ENCODE data around the gene TMEM255B. TPM values are rescaled to one million over a fixed set of nuclear protein-coding genes. Genes with fewer than 3 reads are reported as not detected.

TMEM255B gene
- total and polyA plus RNA-seq, 2 of the 4 experiments (the other 2 are of a cell fraction) = 0.36 to 0.94 TPM

DNA sequence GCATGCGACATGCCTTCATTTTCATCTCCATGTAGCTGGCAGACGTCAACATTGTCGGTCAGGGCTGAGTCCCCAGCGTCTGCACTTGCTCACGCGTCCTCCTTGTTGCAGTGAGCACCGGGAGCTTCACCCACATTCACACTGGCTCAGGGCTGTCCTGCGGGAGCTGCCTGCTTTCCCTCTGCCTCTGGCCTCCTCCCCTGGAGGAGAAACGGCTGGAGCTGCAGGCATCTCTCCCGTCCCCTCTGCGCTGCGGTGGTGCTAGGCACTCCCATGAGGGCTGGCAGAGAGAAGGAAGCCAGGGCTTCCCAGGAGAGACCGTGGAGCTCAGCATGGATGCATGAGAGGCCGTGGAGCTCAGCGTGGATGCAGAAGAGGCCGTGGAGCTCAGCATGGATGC, 18.4 kb upstream of the TMEM255B start:
- Histone ChIP-seq H4K5ac (ENCODE audit: low read depth, low read length) (no peak overlapping the region), H3K18ac (ENCODE audit: low read depth, low read length) (no peak overlapping the region), H3K36me3 (ENCODE audit: control insufficient read depth, insufficient read depth, low read length) (no peaks in the 10 kb centered on the region), H3K56ac (ENCODE audit: extremely low read depth, insufficient read depth, low read length) (no peak overlapping the region), H4K20me1 (ENCODE audit: insufficient read depth, low read length) (no peaks in the 10 kb centered on the region), H3K9me3 (ENCODE audit: control insufficient read depth, insufficient read depth, low read length) (no peaks in the 10 kb centered on the region), H2BK120ac (ENCODE audit: low read depth, low read length) (no peak overlapping the region), H2AK9ac (replicated peaks; ENCODE audit: low read depth, low read length, poor library complexity) (peak overlapping the region; percentile 37), H2BK20ac (ENCODE audit: low read depth, low read length) (no peak overlapping the region), H2AFZ (replicated peaks; ENCODE audit: low read length, poor library complexity) (no peak overlapping the region), H2AK5ac (ENCODE audit: low read depth, low read length) (no peak overlapping the region), H3K27me3 (ENCODE audit: control insufficient read depth, insufficient read depth, low read length) (peaks cover 27% of the 10 kb centered on the region), H2BK15ac (ENCODE audit: low read depth, low read length) (no peak overlapping the region), H3K9ac (ENCODE audit: low read depth, low read length) (no peak overlapping the region), H3K27ac (ENCODE audit: insufficient read depth, low read length) (no peak overlapping the region), H4K91ac (ENCODE audit: insufficient read depth, low read depth, low read length) (no peak overlapping the region), H2BK5ac (ENCODE audit: low read depth, low read length, poor library complexity, severe bottlenecking) (no peak overlapping the region), H3K23ac (ENCODE audit: low read depth, low read length) (no peak overlapping the region), H3K4me3 (ENCODE audit: insufficient read depth, low read depth, low read length) (no peak overlapping the region), H3K9me1 (ENCODE audit: insufficient read depth, low read length) (no peaks in the 10 kb centered on the region), H4K8ac (ENCODE audit: low read depth in 2 of 2, low read length in 2 of 2) (no peak overlapping the region), H3K4me2 (ENCODE audit: low read depth, low read length) (no peak overlapping the region), H3K79me1 (ENCODE audit: low read depth in 1 of 2, low read length in 2 of 2) (no peaks in the 10 kb centered on the region), H3K4me1 (ENCODE audit: control insufficient read depth, insufficient read depth, low read length) (peaks cover 4% of the 10 kb centered on the region; the same call in 1 of the 2 replicates), H3K4ac (ENCODE audit: low read depth, low read length) (no peak overlapping the region), H3K14ac (replicated peaks; ENCODE audit: low read depth, low read length) (no peak overlapping the region)
- in situ Hi-C loops (cut with MboI; ENCODE audit: low sequenced_read_pairs) (no loop called here), intact Hi-C loops (cut with micrococcal nuclease) (no loop called here), dilution Hi-C loops (cut with HindIII; ENCODE audit: low sequenced_read_pairs, unreplicated experiment) (no loop called here)
- POLR2A ChIA-PET (ENCODE audit: unreplicated experiment) = no interaction called here
- no peak for DNase-seq
- 89% methylated on average over 3 of the region's 16 CpGs; no CpG with 5 or more reads in 1 of the 2 experiments for WGBS, 2 experiments (ENCODE audit: extremely low coverage in 2 of 2, insufficient read length in 1 of 2)
- CTCF ChIA-PET = interaction anchor here (1.3 kb wide), 1 partner anchor 11 kb away, joined by 3 read pairs; no protein-coding TSS in a partner anchor
- no peak for ATAC-seq (ENCODE audit: low read depth)
- BruUV-seq (replicated peaks) = no TSS peak
- TF ChIP-seq, protein P1, sequence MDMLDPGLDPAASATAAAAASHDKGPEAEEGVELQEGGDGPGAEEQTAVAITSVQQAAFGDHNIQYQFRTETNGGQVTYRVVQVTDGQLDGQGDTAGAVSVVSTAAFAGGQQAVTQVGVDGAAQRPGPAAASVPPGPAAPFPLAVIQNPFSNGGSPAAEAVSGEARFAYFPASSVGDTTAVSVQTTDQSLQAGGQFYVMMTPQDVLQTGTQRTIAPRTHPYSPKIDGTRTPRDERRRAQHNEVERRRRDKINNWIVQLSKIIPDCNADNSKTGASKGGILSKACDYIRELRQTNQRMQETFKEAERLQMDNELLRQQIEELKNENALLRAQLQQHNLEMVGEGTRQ (IDR thresholded peaks at IDR 0.05; ENCODE audit: low read depth, low read length) = no peak
- TF ChIP-seq BHLHE40 (IDR thresholded peaks at IDR 0.05; ENCODE audit: low read depth, low read length) (no peak), RFX5 (IDR thresholded peaks at IDR 0.05; ENCODE audit: low read depth, low read length) (no peak), FOS (IDR thresholded peaks at IDR 0.05; ENCODE audit: low read depth, low read length) (no peak), MAFK (IDR thresholded peaks at IDR 0.05; ENCODE audit: low read depth, low read length) (no peak), CEBPB (IDR thresholded peaks at IDR 0.05; ENCODE audit: low read depth, low read length) (no peak), MXI1 (IDR thresholded peaks at IDR 0.05; ENCODE audit: borderline replicate concordance, low read depth, low read length) (no peak), RAD21 (IDR thresholded peaks at IDR 0.05; ENCODE audit: low read length) (no peak), POLR2A (IDR thresholded peaks at IDR 0.05; ENCODE audit: low read depth, low read length) (no peak), ELK1 (IDR thresholded peaks at IDR 0.05; ENCODE audit: borderline replicate concordance, low read depth, low read length) (no peak), SMC3 (IDR thresholded peaks at IDR 0.05; ENCODE audit: low read depth, low read length) (no peak), CHD1 (IDR thresholded peaks at IDR 0.05; ENCODE audit: low read depth, low read length) (no peak), MAZ (IDR thresholded peaks at IDR 0.05; ENCODE audit: borderline replicate concordance, low read depth, low read length) (no peak), NFE2L2 (IDR thresholded peaks at IDR 0.05; ENCODE audit: low read depth, low read length) (no peak), RCOR1 (IDR thresholded peaks at IDR 0.05; ENCODE audit: insufficient replicate concordance, low read length) (no peak)
- TF ChIP-seq, protein P2, sequence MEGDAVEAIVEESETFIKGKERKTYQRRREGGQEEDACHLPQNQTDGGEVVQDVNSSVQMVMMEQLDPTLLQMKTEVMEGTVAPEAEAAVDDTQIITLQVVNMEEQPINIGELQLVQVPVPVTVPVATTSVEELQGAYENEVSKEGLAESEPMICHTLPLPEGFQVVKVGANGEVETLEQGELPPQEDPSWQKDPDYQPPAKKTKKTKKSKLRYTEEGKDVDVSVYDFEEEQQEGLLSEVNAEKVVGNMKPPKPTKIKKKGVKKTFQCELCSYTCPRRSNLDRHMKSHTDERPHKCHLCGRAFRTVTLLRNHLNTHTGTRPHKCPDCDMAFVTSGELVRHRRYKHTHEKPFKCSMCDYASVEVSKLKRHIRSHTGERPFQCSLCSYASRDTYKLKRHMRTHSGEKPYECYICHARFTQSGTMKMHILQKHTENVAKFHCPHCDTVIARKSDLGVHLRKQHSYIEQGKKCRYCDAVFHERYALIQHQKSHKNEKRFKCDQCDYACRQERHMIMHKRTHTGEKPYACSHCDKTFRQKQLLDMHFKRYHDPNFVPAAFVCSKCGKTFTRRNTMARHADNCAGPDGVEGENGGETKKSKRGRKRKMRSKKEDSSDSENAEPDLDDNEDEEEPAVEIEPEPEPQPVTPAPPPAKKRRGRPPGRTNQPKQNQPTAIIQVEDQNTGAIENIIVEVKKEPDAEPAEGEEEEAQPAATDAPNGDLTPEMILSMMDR (conservative IDR thresholded peaks at IDR 0.05; ENCODE audit: low read depth, low read length) = no peak

Measured in IMR-90 (cell line).